Stimulated activated CD8-positive, alpha-beta memory T cell treated with anti-CD3 and anti-CD28 coated beads, Interleukin-15, amount 100 ng/mL, for 24 hours (primary cell): ENCODE data around the gene ADAMTS4.

ENCODE experiments used
- DNase-seq: peaks from one replicate; pipeline ENCODE4 v3.0.0-alpha.2; 2020; ENCODE audit warnings: low read depth

The ADAMTS4 gene

GRCh38 chr1:161172776-161173376, 26.0 kb downstream of the ADAMTS4 start:
- no peak for DNase-seq

DNA sequence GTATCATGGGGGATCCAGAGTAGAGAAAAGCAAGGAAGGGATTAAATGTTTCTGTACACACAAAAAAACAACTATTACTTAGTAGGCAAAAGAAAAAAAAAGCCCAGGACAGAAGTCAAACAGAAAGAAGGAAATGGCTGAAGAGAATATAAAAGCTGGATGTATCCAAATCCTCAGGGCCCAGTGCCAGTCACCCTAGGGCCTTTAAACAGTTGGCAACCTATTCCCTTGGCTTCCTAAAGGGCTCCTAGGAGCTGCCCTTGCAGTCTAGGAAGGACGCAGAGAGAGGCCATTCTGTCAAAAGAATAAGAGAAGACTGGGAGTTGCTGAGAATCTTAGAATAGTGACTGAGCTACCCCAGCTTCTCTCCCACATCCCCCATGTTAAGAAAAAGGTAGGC, 26.5 kb downstream of the ADAMTS4 start:
- DNase-seq, result no peak

DNA sequence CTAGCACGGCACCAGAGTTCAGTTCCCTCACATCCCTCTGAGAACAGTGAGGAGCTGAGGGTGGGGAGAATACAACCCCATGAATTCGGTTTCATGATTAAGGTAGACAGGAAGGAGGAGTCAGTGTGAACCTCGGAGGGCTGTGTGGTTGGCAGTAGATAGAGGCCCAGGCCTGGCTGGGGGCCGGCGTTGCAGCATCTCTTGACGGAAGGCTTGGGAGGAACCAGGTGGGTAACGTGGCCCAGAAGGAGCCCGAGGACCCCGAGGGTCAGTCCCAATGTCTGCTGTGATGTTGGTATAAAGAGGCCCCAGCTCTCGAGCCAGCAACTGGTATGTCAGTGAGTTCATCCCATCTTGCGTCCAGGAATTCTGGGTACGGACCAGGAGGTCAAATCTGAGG, 27.2 kb downstream of the ADAMTS4 start:
- no peak for DNase-seq

DNA sequence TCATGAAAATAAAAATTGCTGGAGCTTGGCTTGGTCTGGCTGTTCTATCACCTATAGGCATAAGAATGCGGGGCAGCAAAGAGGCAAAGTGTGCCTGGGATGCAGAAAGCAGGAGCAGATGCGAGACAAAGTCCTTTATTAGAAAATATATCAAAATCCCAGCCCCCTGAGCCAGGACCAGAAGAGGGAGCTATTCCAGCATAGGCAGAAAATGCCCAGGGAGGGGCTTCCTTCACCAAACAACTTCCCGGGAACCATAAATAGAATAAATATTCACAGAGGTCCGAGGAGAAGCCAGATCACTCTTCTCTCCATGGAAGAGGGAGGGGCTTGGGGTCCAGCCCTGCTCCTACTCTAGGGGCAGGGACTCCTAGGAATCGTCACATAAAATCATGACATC, 27.7 kb downstream of the ADAMTS4 start:
- no peak for DNase-seq

GRCh38 chr1:161168906-161169305, 29.9 kb downstream of the ADAMTS4 start:
- no peak for DNase-seq

- no peak for DNase-seq
Measured at GRCh38 chr1:161166669-161167548, 31.9 kb downstream of the ADAMTS4 start.

GRCh38 chr1:161165742-161166668, 32.8 kb downstream of the ADAMTS4 start, which contains the start of gene PPOX:
PPOX (plus strand) TSS chr1:161166426; CDS start chr1:161166848, 422 bp downstream.
- peak; percentile 74 for DNase-seq

- no peak for DNase-seq
Measured at GRCh38 chr1:161164901-161165610, 33.8 kb downstream of the ADAMTS4 start.

DNA sequence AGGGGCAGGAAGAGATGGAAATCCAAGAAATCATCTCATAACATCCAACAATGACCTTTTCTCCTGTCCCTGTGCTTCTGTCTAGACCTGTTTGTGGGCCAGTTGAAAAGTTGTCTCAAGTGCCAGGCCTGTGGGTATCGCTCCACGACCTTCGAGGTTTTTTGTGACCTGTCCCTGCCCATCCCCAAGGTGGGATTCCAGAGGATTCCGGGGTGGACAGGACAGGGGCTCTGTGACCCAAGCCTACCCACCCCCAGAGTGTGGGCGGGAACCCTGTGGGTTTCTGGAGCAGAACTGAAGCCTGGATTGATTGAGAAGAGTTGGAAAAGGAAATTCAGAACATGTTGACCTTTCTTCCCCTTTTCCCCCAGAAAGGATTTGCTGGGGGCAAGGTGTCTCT, 35.1 kb downstream of the ADAMTS4 start:
- no peak for DNase-seq

- DNase-seq, result no peak
Measured at GRCh38 chr1:161162806-161163205, 36.0 kb downstream of the ADAMTS4 start.

DNA sequence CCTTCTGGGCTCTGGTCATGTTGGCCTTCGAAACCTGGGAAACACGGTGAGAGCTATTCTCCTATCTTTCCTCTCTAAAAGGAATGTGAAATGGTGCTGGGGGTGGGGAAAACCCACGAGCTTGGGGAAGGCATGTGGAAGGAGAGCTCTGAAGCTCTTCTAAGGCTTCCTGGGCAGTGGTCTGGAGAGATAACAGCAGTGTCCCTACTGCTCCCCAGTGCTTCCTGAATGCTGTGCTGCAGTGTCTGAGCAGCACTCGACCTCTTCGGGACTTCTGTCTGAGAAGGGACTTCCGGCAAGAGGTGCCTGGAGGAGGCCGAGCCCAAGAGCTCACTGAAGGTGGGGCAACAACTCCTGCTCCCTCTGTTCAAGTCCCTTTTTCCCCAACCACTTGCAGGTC, 36.8 kb downstream of the ADAMTS4 start:
- DNase-seq, result no peak

DNA sequence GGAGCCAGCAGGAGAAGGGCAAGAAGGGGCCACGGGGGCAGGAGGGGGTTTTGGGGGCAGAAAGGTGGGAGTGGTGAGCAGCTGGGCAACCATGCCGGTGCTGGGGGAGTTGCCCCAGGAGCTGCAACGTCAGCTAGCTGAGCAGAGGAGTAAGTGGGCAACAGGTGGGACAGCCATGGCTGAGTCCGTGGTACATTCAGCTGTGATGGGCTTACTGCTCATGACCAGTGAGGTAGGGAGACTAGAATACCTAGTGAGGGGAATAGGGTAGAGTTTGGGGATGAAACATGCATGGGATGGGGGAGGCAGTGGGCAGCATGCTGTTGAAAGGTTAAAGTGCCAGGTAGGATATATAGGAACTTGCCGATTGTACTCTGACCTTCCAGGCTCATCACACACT, 37.2 kb downstream of the ADAMTS4 start:
- DNase-seq, result no peak

DNA sequence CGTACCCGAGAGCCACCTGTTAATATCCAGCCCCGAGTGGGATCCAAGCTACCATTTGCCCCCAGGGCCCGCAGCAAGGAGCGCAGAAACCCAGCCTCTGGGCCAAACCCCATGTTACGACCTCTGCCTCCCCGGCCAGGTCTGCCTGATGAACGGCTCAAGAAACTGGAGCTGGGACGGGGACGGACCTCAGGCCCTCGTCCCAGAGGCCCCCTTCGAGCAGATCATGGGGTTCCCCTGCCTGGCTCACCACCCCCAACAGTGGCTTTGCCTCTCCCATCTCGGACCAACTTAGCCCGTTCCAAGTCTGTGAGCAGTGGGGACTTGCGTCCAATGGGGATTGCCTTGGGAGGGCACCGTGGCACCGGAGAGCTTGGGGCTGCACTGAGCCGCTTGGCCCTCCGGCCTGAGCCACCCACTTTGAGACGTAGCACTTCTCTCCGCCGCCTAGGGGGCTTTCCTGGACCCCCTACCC, 38.1 kb downstream of the ADAMTS4 start:
- DNase-seq, result no peak

- no peak for DNase-seq
Measured at GRCh38 chr1:161159913-161160243, 39.0 kb downstream of the ADAMTS4 start.

- DNase-seq, result peak; percentile 86
Measured at GRCh38 chr1:161159087-161159912, 39.6 kb downstream of the ADAMTS4 start, which contains the start of gene USP21. USP21 (plus strand) TSS chr1:161159500; CDS start chr1:161160641, 1,141 bp downstream.

GRCh38 chr1:161158316-161159010, 40.4 kb downstream of the ADAMTS4 start:
- DNase-seq, result no peak

DNA sequence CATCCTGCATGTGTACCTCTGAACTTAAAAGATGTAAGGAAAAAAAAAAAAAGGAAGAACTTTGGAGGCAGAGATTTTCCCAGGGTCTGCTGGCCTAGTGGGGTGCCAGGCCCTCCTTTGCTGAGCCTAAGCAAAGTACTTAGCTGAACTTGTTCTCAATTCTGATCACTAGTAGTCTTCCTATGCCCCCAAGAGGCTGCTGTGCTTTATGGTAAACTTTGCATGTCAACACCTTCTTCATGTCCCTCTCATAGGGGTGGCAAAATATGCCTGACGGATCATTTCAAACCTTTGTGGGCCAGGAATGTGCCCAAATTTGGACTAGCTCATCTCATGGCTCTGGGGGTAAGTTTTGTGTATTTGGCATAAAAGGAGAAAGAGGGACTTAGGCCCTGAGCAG, 41.0 kb downstream of the ADAMTS4 start:
- no peak for DNase-seq

- DNase-seq, result no peak
Measured at GRCh38 chr1:161153682-161154337, 45.0 kb downstream of the ADAMTS4 start, which contains the start of gene UFC1. UFC1 (plus strand) TSS chr1:161153978; CDS start chr1:161153998, 20 bp downstream.

GRCh38 chr1:161153176-161153575, 45.7 kb downstream of the ADAMTS4 start:
- no peak for DNase-seq
